HG02840 (cell line): ENCODE data around the gene SNX21.
"Not testable (repeated sequence)": the region's sequence is repeated elsewhere in the genome, so short reads cannot be mapped to it uniquely, and the experiment has no call there.

Experiments
- ATAC-seq: cut with Tn5 transposase; IDR thresholded peaks from one replicate; pipeline ENCODE4 v1.9.1; 2021; ENCODE audit warnings: mild to moderate bottlenecking, moderate library complexity, moderate number of reproducible peaks; ENCODE audit not compliant: unreplicated experiment, low FRiP score

SNX21 gene, protein sequence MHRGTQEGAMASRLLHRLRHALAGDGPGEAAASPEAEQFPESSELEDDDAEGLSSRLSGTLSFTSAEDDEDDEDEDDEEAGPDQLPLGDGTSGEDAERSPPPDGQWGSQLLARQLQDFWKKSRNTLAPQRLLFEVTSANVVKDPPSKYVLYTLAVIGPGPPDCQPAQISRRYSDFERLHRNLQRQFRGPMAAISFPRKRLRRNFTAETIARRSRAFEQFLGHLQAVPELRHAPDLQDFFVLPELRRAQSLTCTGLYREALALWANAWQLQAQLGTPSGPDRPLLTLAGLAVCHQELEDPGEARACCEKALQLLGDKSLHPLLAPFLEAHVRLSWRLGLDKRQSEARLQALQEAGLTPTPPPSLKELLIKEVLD

DNA sequence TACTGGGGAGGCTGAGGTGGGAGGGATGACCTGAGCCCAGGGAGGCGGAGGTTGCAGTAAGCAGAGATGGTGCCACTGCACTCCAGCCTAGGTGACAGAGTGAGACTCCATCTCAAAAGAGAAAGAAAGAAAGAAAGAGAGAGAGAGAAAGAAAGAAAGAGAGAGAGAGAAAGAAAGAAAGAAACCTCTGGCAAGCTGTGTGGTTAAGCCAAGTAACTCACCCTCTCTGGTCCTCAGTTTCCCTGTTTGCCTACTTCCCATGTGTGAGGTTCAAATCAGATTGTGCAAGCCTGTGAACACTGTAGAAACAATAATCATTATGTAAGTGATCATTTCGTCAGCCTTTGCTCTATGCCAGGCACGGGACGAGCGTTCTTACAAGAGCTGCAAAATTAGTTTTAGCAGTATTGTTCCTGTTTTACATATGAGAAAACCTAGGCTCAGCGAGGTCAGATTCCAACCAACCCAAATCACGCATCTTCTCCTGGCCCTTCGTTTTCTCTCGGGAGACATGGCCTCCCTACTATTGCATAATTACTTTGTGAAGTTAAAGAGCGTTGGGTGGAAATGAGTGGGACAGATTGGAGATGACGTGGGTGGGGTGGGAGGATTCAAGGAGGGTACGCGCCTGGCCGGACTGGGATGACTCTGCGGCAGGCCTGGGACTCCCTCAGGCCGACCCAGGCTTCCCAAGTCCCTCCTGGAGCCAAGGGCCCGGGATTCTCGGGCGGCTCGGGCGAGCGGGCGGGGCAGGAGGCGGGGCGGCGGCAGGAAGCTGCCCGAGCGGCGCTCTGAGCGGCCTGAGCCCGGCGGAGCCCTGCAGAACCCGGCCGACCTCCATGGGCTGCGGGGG, at the start of gene SNX21:
TSS of gene SNX21 (plus strand) at position 770 of the 853 bp plus-strand sequence. CDS start 121 bp downstream, outside the sequence.
- no peak for ATAC-seq

DNA sequence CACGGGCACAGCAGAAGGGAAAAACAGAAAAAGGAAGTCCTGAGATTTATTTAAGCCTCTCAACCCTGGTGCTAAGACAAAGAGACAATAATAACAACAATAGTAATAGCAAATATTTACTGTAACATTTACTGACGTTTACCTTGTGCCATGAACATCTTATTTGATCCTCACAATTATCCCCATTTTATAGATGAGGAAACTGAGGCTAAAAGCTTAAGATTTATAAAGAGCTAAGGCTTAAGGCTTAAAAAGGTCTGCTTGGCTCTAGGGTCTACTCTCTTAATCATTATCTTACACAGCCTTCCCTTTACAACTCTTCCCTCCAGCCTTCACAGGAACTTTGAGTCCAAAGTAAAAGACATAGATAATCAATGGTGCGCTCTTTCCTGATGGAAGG, 45.2 kb upstream of the SNX21 start:
- ATAC-seq, result no peak

DNA sequence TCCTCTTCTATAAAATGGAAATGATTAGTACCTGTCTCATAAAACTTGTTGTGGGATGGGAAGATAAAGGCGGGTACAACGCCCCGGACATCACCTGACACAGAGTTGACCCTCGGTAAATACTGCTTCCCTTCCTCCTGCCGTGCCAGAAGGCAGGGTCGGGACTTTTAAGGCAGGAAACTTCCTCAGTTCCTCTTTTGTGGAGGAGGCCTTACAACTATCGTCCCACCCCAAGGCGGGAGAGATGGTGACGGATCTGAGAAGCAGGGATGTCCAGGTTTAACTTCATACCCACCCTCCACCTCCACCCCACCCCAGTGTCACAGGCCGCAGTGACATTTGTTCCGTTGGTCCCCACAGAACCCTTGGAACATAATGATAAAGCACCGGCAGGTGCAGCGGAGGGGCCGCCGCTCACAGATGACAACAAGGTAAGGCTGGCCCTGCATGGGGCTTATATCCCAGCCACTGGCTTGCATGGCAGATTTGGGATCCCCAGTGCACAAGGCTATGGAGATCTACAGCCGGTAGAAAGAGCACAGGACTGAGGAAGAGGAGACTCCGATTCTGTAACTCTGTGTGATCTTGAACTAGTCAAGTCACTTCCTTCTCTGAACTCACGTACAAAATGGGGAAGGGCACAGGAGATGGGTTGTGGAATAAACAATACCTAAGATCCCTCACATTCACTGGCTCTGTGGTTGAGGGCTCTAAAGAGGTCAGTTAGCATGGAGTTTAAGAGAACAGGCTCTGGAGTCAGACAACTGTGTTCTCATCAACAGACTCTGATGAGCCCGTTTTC, 41.1 kb upstream of the SNX21 start:
- ATAC-seq, result no peak

DNA sequence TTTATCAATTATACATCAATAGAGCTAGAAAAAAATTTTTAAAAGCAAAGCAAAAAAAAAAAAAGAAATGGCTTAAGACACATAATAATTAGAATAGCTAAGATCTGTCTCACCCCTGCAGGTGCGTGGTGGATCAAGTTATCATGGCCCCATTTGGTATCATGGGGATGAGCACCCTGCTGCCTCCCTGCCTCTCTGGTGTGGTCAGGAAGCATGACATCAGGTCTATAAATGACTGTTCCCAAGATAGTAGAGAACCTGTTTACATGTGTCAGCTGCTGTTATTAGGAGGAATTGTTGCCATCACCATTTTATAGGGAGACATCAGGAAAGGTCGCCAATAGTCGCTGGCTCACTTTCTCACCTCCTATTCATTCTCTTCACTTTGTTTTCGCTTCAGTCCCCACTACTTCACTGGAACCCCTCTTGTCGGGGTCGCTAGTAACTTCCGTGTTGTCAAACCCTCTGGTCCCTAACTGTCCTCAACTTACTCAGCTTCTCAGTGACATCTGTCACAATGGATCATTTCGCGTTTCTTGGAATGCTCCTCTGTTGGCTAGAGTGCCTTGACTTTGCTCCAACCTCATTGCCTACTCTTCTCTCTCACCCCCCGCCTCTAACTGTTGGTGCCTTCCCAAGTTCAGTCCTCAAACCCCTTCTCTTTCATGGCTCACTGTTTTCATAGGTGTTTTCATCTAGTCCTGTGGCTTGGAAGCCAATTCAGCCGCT, 37.1 kb upstream of the SNX21 start:
- ATAC-seq, result no peak

DNA sequence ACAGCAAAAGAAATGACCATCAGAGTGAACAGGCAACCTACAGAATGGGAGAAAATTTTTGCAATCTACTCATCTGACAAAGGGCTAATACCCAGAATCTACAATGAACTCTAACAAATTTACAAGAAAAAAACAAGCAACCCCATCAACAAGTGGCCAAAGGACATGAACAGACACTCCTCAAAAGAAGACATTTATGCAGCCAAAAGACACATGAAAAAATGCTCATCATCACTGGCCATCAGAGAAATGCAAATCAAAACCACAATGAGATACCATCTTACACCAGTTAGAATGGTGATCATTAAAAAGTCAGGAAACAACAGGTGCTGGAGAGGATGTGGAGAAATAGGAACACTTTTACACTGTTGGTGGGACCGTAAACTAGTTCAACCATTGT, 36.1 kb upstream of the SNX21 start:
- not testable (repeated sequence) for ATAC-seq

DNA sequence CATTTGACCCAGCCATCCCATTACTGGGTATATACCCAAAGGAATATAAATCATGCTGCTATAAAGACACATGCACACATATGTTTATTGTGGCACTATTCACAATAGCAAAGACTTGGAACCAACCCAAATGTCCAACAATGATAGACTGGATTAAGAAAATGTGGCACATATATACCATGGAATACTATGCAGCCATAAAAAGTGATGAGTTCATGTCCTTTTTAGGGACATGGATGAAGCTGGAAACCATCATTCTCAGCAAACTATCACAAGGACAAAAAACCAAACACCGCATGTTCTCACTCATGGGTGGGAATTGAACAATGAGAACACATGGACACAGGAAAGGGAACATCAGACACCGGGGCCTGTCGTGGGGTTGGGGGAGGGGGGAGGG, 35.6 kb upstream of the SNX21 start:
- ATAC-seq, result not testable (repeated sequence)

DNA sequence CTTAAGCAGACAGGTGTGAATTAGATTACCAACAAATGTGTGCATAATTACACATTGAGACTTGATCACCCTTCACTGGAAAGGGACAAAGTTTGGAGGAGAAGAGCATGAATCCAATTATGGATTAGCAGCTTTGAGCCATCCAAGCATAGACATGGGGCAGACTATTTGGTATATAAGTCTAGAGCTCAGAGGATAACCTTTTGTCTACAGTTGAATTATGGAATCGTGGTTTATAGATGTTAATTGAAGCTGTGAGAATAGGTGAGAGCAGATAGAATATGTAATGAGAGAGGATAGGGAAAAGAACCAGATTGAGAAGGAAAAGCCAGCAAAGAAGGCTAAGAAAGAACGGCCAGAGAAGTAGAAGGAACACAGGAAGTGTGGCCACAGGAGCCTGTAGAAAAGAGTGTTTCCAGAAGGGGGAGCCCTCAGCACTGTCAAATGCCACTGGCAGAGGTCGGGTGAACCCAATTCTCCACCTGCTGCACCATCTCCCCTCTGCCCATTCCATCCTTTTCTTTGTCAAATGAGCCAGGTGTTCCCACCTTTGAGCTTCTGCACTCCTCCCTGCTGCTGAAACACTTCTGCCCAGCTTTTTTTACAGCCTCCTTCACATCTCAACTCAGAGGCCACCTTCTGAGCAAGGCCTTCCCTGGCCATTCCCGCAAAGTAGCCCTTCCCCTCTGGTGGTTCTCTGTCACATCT, 34.5 kb upstream of the SNX21 start:
- no peak for ATAC-seq

DNA sequence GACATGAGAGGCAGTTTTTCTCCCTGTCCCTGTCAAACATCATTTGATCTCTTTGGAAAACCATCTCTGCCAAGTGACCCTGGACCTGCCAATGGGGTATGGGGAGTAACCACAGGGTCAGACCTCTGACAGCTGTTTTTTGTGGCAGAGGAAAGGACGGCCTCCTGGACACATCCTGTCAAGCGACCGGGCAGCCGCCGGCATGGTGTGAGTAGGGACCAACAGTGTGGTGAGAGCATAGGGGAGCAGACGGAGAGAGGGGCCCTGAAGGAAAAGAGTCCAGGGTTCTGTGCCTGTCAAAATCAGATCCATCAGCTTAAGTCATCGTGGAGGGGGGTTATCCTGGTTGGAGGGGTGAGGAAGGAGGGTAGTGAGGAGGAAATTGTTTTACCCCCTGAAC, 31.7 kb upstream of the SNX21 start:
- no peak for ATAC-seq

DNA sequence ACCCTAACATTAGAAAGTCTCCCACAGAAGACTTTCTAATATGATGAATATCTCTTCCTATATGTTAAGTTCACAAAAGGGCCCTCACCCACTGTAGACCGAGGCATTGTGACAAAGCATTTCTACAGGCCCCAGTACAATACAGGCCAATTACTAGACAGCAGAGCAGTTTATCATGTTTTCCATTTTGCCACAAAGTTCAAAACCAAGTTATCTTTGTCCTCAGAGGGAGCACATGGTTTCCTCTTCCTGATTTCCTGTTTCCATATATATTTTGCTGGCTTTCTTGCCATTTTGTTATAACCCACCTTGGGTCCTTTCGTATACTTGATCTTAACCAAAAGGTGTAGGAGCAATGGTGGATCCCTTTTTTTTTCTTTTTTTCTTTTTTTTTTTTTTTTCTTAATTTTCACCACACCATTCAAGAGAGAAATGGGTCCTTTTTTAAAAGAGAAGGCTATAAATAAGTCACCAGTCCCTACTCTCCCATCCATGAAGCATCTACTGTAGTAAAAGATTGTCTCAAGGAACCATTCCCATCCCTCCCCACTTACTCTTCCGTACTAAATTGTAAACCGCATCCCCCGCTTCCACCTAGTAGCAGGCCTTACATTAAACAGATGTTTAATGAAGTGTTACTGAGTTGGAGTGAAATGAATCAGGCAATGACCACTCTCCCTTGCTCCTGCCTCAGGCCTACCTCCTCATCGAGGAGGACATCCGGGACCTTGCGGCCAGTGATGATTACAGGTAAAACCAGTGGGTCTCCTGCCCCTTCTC, 23.2 kb upstream of the SNX21 start:
- no peak for ATAC-seq

DNA sequence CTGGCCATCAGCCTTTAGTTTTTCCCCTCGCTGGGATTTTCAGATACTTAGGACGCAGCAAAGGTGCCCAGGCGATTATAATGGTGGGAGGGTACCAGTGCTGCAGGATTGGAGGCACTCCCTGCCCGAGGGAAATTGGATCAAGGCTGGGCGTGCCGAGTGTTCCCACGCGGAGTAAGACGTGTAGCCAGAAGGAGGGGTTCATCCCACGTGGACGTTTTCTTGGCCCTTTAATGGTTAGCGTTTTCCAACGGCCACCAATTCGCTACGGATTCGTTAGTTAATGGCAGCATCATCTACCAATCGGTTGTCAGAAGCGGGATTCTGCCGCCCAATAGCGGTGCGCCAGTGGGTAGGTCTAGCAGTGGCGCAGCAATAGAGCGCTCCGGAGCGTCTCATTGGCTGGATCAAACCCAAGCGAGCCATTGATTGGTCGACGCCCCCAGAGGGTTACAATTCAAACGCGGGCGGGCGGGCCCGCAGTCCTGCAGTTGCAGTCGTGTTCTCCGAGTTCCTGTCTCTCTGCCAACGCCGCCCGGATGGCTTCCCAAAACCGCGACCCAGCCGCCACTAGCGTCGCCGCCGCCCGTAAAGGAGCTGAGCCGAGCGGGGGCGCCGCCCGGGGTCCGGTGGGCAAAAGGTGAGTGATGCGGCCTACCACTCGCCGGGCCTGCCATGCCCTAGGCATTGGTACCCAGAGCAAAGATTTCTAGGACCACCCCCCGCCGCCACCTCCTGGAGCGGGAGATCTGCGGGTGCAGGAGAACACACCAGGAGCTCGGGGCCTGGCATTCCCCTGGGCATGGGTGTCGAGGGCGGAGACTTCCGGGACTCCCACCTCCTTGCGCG, 21.2 kb upstream of the SNX21 start, which contains the start of gene UBE2C:
TSS of gene UBE2C (plus strand) at position 488 of the 849 bp plus-strand sequence. CDS start at position 540, 52 bp downstream.
- ATAC-seq, result peak; percentile 96

DNA sequence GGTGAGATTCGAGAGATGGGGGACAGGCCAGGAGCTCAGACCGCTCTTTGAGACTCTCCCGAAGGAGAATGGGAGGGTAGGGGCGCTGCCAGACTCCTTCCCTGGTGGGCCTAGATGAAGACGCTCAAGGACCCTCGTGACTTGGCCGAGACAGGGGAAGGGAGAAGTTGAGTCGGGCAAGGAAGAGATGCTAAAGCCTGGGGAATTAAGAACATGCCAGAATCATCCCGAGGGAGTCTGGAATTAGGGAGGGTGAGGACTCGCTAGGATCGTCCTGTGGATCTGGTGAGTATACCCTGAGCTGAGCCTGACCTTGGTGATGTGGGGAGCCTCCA, 20.6 kb upstream of the SNX21 start:
- ATAC-seq, result no peak

DNA sequence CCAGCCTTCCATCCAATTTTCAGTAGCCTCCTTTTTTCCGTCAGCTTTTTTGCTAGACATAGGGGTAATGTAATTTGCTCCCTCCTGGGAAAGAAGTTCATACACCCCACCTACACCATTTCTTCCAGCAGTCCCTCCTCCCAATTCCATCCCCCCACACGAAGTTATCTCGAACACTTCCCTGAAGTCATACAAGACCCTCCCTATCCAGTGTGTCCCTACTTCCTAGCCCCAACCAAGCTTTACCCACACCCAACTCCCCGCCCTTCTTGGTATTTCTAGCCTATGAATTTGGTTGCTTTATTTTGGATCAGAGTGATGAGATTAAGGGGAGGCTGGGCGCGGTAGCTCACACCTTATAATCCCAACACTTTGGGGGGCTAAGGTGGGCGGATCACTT, 20.1 kb upstream of the SNX21 start:
- no peak for ATAC-seq

DNA sequence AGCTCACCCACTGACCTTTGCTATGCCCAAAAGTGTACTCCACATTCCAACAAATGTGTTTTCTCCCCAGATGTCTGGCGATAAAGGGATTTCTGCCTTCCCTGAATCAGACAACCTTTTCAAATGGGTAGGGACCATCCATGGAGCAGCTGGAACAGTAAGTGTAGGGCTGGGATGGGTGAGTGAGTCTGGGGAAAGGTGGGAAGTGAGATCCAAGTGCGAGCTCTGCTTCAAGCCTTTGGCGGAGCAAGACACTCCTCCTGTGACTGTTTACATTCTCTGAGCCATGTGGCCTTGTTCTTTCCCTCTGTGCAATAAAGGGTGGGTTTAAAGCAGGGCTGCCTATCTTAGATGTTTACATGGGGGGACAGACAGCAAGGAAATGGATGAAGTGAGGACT, 19.3 kb upstream of the SNX21 start:
- ATAC-seq, result no peak

DNA sequence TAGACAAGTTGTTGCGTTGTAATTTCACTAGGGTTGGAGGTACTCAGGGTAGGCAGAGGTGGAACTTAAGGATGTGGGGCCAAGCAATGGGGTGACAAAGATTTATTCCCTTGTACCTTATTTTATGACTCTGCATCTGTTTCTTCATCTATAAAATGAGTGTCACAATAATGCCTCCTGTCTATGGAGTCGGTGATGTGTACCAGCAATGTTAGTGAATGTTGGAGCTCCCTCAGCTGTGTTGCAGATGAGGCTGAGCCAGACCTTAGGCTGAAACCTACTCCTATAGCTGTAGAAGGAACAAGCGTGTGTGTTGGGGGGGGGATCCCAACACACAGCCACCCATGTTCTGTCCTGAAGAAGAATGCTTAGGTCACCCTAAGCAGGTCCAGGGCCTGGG, 16.6 kb upstream of the SNX21 start:
- no peak for ATAC-seq

DNA sequence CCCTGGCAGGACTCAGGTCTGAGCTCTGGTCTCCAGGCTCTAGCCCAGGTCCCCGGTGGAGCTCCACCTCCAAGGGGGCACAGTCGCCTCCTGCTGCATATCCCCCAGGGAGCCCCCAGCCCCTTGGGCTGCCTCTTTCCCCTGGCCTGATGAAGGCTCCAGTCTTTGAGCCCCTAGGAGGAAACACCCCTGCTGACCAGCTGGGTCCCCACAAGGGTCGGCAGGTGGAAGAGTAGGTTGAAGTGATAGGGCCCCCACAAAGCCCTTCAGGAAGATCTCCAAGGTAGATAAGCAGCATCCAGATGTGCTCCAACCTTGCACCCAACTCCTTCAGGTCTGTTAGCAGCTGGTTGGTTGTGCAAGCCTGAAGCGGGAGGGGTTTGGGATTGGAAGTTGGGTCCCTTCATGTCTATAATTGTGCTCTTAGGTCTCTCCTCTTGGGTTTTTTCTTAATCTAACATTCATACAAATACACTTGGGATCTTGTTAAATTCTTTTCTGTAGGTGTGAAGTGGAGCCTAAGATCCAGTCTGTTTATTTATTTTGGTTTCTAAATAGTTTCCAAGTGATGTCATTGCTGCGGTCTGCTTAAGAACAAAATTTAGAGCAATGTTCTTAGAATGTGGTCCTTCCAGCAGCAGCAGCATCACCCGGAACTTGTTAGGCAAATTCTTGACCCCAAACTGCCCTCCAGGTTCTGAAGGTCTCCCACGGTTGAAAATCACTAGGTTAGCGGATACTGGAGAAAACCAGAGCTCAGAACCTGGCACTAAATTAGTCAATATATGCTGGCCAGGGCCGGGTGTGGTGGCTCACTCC, 16.0 kb upstream of the SNX21 start:
- ATAC-seq, result no peak

DNA sequence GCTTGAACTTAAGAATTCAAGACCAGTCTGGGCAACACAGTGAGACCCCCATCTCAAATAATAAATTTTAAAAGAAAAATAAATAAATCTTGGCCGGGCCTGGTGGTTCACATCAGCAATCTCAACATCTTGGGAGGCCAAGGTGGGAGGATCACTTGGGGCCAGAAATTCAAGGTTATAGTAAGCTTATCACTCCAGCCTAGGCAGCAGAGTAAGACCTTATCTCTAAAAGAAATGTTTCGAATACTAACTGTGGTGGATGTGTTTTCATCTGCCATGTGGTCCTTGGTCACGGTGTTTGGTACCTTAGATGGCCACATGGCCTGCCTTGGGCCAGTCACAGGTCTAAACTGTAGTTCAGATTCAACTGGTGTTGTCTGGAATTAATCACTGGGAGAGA, 15.4 kb upstream of the SNX21 start:
- ATAC-seq, result no peak

DNA sequence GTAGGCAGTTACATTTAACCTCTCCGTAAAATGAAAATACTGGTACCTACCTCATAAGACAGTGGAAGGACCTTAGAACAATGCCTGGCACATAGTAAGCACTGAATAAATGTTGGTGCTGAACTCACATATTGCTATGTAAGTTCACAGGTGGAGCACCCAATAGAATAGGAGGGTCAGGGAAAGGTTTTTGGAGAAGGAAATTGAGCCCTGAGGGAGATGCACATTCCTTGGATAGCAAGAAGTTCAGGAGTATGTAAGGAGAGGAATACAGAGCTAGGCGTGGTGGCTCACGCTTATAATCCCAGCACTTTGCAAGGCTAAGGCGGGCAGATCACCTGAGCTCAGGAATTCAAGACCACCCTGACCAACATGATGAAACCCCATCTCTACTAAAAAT, 14.1 kb upstream of the SNX21 start:
- ATAC-seq, result no peak
